Fibroblast of pulmonary artery (primary cell): ENCODE measurements around the gene RGMA.

ENCODE experiments used
- DNase-seq: peaks from one replicate; pipeline ENCODE4 v3.0.0-alpha.2; 2010; ENCODE audit warnings: low read depth
- H3K4me3 ChIP-seq: replicated peaks from 2 replicates; pipeline ENCODE4 v1.5.1; 2011; ENCODE audit warnings: low read depth, mild to moderate bottlenecking, control low read depth, low read length, moderate library complexity
- TF ChIP-seq, protein P1 (sequence below): IDR thresholded peaks from 2 replicates; pipeline ENCODE4 v1.5.1; 2011; ENCODE audit warnings: mild to moderate bottlenecking, control low read depth, low read length, inconsistent platforms; ENCODE audit errors: missing control alignments

RGMA gene

DNA sequence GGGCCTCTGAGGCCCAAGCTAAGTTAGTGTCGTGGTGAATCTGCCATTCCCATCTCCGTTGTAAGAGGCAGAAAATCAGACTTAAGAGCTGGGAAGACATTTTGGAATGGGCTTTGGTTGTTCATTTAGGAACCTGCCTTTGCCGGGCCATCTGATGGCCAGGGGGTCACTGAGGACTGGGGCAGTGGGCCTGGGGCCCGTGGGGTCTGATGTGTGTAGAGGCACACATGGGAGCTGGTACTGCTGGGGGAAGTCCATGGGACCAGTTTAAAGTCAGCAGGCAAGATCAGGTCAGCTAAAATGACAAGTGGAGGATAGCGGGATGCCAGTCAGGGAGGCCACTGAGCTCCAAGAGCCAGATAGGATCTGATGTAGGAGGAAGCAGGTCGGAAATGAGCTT is 38.3 kb upstream of the RGMA start:
- TF ChIP-seq, protein P1, sequence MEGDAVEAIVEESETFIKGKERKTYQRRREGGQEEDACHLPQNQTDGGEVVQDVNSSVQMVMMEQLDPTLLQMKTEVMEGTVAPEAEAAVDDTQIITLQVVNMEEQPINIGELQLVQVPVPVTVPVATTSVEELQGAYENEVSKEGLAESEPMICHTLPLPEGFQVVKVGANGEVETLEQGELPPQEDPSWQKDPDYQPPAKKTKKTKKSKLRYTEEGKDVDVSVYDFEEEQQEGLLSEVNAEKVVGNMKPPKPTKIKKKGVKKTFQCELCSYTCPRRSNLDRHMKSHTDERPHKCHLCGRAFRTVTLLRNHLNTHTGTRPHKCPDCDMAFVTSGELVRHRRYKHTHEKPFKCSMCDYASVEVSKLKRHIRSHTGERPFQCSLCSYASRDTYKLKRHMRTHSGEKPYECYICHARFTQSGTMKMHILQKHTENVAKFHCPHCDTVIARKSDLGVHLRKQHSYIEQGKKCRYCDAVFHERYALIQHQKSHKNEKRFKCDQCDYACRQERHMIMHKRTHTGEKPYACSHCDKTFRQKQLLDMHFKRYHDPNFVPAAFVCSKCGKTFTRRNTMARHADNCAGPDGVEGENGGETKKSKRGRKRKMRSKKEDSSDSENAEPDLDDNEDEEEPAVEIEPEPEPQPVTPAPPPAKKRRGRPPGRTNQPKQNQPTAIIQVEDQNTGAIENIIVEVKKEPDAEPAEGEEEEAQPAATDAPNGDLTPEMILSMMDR = no peak
- H3K4me3 ChIP-seq = no peak overlapping the region
- DNase-seq = no peak

DNA sequence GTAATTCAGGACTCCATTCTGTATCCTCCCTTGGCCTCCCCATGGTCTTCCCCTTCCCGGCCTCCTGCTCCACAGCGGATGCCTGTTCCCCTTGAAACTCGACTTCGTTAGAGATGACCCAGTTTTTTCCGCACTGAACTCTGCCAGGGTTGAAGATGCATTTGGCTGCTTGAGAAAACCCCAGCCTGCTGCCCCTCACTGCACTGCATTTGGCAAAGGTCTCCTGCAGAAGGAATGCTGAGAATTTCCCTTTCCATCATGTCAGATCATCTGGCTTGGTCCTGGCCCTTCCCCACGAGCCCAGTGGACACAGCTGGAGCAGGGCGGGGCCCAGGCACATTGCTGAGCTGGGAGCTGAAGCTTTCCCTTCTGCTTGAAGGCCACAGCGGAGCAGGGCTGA is 37.6 kb upstream of the RGMA start:
- no peak for DNase-seq
- H3K4me3 ChIP-seq = no peak overlapping the region
- TF ChIP-seq, protein P1 = no peak

DNA sequence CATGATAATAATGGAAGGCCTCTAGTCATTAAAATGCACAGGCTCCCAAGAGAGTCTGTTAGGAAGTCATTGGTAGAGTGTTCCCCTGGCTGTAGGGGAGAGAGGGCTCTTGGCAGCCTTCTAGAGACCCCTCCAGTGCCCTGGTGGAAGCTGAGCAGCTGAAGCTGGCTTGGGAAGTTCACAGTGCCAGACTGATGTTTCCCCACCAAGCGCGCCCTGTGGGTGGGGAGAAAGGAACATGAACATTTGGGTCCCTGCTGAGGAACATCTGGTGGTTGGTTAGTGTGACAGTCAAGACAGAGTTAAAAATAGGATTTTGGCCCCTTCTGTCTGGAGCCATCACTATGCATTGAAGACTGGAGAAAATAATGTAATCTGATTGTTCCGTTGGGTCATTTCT is 37.1 kb upstream of the RGMA start:
- no peak for DNase-seq
- no peak overlapping the region for H3K4me3 ChIP-seq
- TF ChIP-seq, protein P1 = no peak

DNA sequence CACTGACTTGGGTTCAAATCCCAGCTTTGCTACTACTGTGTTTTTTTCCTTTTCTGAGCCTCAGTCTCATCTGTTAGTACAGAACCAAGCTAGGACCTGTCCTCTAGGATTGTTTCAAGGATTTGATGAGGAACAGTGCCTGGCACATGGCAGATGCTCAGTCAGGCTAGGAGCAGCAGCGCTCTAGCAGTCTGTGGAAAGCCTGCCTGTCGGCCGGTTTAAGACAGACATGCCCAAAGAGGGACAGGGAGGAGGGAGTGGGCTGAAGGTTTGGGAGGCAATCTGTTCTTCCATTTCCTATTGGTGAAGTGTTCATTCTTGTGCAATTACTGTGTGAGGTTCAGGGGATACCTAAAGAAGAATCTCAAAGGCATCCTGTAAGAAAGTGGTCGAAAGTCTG is 35.1 kb upstream of the RGMA start:
- no peak overlapping the region for H3K4me3 ChIP-seq
- TF ChIP-seq, protein P1 = no peak
- DNase-seq = no peak

DNA sequence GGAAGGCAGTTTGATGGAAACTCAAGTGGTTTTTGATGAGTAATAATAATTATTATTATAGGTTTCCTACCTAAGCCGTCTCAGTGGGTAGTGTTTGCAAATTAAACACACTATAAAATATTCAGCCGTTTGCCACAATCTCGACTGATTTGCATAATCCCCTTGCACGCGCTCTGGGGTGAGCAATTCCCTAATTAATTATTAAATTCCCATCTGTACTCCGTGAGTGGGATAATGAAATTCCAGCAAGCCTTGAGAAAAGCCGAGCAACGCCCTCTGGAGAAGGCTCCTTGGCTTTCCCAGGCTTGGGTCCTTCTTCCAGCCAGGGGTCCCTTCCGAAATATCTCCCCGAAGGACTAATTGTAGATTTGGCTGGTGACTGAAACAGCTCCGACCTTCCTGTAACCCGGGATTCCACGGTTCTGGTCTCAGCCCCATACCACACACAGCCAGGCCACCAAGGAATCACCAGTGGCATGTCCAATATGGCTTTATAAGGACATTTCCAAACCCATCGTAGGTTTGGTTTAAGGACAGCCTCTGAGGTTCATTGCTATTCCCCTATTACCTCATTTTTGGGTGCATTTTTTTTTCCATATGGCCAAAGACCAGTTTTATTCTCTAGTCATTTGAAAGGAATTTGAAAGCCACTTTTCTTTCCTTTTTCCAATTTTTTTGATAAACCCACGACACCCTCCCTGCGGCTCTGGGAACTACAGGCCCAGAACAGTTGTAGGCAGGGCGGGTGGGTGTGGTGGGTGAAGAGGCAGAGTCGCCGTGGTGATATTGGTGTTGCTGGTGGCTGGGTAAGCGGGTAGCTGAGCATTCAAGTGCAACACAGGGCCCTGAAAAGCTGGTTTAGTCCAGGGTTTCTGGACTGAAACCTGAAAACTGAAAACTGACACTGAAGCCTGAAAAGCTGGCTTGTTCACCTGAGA is 33.2 kb upstream of the RGMA start:
- TF ChIP-seq, protein P1 = no peak
- no peak for DNase-seq
- no peak overlapping the region for H3K4me3 ChIP-seq

DNA sequence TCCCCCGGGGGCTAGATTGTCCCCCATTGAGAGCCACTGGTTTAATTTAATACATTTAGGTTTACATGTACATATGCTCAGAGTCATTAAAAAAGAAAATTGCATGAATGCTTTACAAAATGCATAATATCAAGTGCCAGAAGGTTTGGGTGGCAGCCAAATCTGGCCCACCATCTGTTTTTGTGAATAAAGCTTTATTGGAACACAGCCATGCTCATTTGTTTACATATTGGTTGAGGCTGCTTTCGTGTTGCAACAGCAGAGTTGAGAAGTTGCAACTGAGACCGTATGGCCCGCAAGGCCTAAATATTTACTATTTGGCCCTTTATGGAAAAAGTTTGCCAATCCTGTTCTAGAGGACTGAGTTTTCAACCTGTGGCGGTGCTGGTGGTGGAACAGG is 32.1 kb upstream of the RGMA start:
- TF ChIP-seq, protein P1 = no peak
- DNase-seq = no peak
- H3K4me3 ChIP-seq = no peak overlapping the region

DNA sequence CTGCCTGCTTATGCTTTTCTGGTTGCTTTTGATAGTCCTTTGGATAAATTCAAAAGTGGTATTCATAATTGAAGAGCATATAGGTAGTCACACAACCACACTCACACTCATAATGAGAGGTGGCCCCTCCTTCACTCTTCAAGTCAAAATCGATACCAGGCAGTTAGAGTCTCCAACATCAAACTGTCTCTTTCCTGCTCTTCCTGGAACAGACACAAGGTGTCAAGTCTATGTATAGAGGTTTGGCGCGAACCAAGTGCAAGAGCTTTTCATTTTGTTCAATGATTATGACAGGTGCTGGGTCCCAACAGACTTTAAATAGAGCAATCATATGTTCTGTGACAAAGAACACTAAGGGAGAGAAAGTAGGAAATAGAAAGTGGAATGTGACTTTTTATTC is 29.9 kb upstream of the RGMA start:
- no peak overlapping the region for H3K4me3 ChIP-seq
- no peak for DNase-seq
- TF ChIP-seq, protein P1 = no peak
